ENCODE results near the gene ODF4.
A peak's percentile ranks its signal among the peaks of the same experiment; 100 is the strongest.

ODF4 gene

DNA sequence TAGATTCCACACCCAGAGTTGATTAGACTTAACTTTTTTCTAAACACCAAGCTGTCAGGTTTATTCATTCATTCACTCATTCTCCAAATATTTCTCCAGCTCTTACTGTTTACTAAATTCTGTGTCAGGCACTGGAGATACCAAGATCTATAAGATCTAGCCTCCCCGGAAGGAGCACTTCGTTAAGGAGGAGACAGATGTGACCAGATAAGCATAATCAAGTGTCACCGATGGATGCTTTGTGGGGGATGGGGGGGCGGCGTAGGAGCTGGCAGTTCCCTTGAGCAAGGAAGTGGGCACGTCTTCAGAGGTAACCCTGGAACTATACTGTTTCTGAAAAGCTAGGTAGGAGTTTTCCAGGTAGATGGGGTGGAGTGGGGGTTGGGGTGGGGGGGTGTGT, 47.2 kb downstream of the ODF4 start:
- Histone ChIP-seq H3K27me3 (no peaks in the 10 kb centered on the region), H3K36me3 (no peaks in the 10 kb centered on the region), H3K27ac (no peak overlapping the region), H3K4me3 (ENCODE audit: low read depth in 1 of 2, low read length in 1 of 2) (no peak overlapping the region), H3K9me3 (no peaks in the 10 kb centered on the region), H3K4me1 (ENCODE audit: control insufficient read depth in 1 of 2, insufficient read depth in 1 of 2, low read depth in 1 of 2, low read length in 1 of 2) (peaks cover 31 to 37% of the 10 kb centered on the region in 2 experiments)
- TF ChIP-seq, protein P1, sequence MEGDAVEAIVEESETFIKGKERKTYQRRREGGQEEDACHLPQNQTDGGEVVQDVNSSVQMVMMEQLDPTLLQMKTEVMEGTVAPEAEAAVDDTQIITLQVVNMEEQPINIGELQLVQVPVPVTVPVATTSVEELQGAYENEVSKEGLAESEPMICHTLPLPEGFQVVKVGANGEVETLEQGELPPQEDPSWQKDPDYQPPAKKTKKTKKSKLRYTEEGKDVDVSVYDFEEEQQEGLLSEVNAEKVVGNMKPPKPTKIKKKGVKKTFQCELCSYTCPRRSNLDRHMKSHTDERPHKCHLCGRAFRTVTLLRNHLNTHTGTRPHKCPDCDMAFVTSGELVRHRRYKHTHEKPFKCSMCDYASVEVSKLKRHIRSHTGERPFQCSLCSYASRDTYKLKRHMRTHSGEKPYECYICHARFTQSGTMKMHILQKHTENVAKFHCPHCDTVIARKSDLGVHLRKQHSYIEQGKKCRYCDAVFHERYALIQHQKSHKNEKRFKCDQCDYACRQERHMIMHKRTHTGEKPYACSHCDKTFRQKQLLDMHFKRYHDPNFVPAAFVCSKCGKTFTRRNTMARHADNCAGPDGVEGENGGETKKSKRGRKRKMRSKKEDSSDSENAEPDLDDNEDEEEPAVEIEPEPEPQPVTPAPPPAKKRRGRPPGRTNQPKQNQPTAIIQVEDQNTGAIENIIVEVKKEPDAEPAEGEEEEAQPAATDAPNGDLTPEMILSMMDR (IDR thresholded peaks at IDR 0.05) = no peak

DNA sequence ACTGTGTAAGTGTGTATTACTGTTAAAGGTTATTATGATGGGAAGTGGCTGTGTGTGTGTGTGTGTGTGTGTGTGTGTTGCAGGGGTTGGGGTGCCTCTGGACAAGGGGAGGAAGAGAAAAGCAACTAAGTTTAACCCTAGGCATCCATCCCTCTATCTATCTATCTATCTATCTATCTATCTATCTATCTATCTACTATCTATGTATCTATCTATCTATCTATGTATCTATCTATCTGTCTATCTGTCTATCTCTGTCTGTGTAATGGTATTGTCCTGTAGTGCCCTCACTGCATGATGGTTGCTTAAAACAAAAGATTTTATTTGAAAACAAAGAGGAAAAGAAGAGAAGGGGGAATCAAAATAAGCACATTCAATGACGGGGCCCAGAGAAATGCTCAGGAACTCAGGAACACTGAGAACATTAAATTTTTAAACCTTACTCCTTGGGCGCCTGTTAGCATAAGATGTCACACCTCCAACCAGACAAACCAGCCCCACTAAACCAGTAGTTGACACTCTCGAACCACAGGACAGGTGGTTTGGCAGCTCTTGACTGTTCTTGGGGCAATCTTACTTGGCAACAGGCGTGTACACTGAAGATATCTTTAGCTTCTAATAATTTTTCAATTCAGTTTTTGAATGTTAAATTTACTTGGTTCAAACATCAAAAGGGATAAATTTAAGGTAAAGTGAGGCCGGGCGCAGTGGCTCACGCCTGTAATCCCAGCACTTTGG, 48.4 kb downstream of the ODF4 start:
- Histone ChIP-seq H3K36me3 (no peaks in the 10 kb centered on the region), H3K27me3 (no peaks in the 10 kb centered on the region), H3K4me1 (ENCODE audit: control insufficient read depth in 1 of 2, insufficient read depth in 1 of 2, low read depth in 1 of 2, low read length in 1 of 2) (peaks cover 28 to 29% of the 10 kb centered on the region in 2 experiments), H3K27ac (no peak overlapping the region), H3K4me3 (ENCODE audit: low read depth in 1 of 2, low read length in 1 of 2) (no peak overlapping the region), H3K9me3 (no peaks in the 10 kb centered on the region)
- TF ChIP-seq, protein P1 (IDR thresholded peaks at IDR 0.05) = no peak

DNA sequence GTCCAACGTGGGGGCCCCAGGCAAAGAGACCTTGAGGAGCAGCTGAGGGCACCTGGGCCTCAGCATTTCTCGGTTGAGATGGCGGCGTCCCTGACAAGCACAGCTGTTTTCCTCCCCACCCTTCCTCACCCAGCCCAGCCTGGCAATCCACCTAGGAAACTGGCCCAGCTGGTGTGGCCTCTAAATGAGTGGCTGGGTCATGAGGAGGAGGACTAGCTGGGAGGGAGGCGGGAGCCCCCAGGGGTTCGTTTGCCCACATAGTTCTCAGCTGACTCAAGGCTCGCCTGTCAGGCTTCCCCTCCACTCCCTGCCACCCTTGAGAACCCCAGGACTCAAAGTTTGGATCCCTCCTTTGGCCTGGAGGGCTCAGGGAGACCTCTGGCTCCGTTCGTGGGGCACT, 52.1 kb downstream of the ODF4 start:
- no peak overlapping the region for H3K27ac ChIP-seq
- TF ChIP-seq, protein P1 (IDR thresholded peaks at IDR 0.05) = no peak
- H3K4me3 ChIP-seq (ENCODE audit: low read depth in 1 of 2, low read length in 1 of 2) = no peak overlapping the region

DNA sequence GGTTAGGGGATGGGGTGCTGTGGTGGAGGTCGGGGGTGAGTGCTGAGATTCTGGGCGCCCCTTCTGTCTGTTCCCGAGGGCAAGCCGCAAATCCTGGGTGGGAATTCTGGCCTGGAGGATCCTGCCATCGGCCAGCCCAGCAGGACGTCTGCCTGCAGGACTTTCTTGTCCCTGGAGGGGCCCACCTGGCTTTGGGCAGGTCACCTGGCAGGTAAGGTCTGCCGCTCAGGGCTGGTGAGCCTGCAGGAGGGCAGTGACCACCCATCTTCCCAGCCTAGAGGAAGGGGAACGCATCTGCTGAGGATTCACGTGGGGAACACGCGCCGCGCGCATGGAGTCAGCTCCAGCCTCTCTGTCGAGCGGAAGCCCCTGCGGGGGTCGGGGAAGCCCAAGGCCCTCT, 52.6 kb downstream of the ODF4 start:
- TF ChIP-seq, protein P1 (IDR thresholded peaks at IDR 0.05) = no peak
- Histone ChIP-seq H3K4me1 (ENCODE audit: control insufficient read depth in 1 of 2, insufficient read depth in 1 of 2, low read depth in 1 of 2, low read length in 1 of 2) (peaks cover 19 to 27% of the 10 kb centered on the region in 2 experiments), H3K4me3 (ENCODE audit: low read depth in 1 of 2, low read length in 1 of 2) (no peak overlapping the region), H3K27ac (peak overlapping the region; percentile 96), H3K9me3 (no peaks in the 10 kb centered on the region), H3K27me3 (peaks cover 22% of the 10 kb centered on the region), H3K36me3 (no peaks in the 10 kb centered on the region)

More for the DNA sequence above, 52.1 kb downstream of the ODF4 start:
- peaks cover 16% of the 10 kb centered on the region for H3K27me3 ChIP-seq
- H3K36me3 ChIP-seq = no peaks in the 10 kb centered on the region
- no peaks in the 10 kb centered on the region for H3K9me3 ChIP-seq
- H3K4me1 ChIP-seq (ENCODE audit: control insufficient read depth in 1 of 2, insufficient read depth in 1 of 2, low read depth in 1 of 2, low read length in 1 of 2) = peaks cover 20 to 27% of the 10 kb centered on the region in 2 experiments

DNA sequence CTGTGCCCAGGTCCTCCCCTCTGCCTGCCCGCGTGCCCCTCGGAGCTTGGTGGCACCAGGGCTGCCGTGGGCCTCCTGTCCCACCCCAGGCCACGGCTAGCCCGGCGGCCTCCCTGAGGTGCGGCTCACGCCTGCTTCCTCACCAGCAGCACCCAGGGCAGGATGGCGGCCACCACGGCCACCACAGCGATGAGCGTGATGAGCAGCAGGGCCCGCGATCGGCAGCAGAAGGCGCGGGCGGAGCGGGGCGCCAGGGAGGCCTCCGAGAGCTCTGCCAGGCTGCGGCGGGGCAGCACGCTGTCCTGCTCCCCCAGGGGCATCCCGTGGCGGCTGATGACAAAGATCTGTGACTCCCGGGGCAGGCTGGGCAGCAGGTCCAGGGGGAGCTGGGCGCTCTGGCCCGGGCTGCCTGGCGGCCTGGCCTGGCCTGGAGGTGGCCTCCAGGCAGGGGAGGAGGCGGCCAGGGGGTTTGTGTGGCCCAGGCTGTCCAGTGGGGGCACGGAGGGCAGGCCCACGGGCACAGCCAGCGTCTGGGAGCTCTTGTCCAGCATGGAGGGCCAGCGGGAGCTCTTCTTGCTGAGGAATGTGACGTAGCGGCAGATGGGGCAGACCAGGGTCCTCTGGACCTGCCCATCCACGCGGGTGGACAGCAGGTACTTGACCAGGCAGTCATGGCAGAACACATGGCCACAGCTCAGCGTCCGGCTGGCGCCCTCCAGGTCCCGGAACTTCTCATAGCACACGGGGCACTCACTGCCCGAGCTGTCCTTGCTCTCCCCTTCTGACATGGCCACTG, 53.2 kb downstream of the ODF4 start:
- TF ChIP-seq, protein P1 (IDR thresholded peaks at IDR 0.05) = no peak
- Histone ChIP-seq H3K27me3 (peaks cover 28% of the 10 kb centered on the region), H3K4me1 (ENCODE audit: control insufficient read depth in 1 of 2, insufficient read depth in 1 of 2, low read depth in 1 of 2, low read length in 1 of 2) (peaks cover 19 to 27% of the 10 kb centered on the region in 2 experiments), H3K36me3 (no peaks in the 10 kb centered on the region), H3K27ac (peak overlapping the region; percentile 96), H3K4me3 (ENCODE audit: low read depth in 1 of 2, low read length in 1 of 2) (peak overlapping the region in 1 of 2 experiments; percentile 35), H3K9me3 (no peaks in the 10 kb centered on the region)
